Measurements from ENCODE around the gene SCN2A. TPM values are rescaled to one million over a fixed set of nuclear protein-coding genes. Genes with fewer than 3 reads are reported as not detected.

Gene SCN2A
- 4.4 and 4.6 TPM in 2 replicates for total RNA-seq (2014; rRNA removed; shearing (Covaris generic))
- 3.4 and 4.4 TPM in 2 replicates for polyA plus RNA-seq (2015; cell fraction: cytosol; rRNA removed)
- polyA plus RNA-seq (2015; cell fraction: nucleus; rRNA removed), result 14.6 and 15.2 TPM in 2 replicates

- peak; percentile 47 for DNase-seq (ENCODE audit: low read depth)
Measured at GRCh38 chr2:165239230-165239629, at the start of gene SCN2A. TSS of gene SCN2A (plus strand) at chr2:165239414. CDS start at chr2:165295824, 56,410 bp downstream.

DNA sequence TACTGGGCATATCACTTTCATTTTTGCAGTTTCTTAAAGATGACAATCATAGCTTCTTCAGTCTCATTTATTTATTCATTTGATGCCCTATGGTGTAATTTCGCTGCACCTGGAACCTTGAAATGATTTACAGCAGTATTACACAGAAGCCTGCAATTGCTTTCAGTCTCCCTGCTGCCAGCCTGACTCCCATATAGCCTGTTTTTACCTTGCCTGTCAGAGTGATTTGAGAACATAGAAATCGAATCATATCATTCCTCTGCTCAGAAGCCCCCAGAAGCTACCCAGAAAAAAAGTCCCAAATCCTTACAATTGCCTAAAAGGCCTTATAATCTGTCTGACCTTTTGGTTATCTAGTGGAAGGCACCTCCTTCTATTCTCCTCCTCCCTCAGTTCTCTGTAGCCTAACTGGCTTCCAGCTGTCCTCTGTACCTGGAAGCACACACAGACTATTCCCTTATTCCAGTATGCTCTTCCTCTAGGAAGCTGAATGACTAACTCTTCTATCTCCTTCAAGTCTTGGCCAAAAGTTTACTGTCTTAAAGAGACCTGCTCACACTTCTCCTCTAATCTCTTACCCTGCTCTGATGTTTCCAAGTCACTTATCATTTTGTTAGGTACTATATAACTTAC, 48.0 kb upstream of the SCN2A start:
- peak; percentile 2 for DNase-seq (ENCODE audit: low read depth)

GRCh38 chr2:165192729-165193128, 46.5 kb upstream of the SCN2A start:
- DNase-seq (ENCODE audit: low read depth), result no peak

DNA sequence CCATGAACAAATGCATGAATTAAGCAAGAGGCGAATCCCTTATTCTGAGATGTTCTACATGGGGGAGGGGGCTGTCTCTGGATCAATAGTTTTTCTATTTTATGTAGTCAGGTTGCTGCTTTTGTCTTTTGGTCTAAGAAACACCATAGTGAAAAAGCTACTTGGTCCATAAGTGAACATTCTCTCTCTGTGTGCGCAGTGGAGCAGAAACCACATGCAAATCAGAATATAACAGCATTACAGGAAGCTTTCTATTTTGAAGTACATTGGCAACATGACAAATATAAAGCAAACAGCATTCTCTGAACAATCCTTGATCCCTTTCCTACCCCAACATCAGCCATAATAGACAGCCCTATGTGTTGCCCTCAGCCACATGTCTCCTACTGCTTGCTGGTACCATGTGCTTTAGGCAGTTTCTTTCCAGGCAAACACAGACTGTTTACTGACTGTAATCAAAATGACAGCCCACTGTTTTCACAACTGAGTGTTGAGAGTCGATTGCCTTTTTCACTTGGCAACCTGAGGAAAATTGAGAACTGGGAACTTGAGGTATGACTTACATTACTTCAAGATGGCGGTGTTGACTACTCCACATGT, 45.9 kb upstream of the SCN2A start:
- DNase-seq (ENCODE audit: low read depth), result no peak

DNA sequence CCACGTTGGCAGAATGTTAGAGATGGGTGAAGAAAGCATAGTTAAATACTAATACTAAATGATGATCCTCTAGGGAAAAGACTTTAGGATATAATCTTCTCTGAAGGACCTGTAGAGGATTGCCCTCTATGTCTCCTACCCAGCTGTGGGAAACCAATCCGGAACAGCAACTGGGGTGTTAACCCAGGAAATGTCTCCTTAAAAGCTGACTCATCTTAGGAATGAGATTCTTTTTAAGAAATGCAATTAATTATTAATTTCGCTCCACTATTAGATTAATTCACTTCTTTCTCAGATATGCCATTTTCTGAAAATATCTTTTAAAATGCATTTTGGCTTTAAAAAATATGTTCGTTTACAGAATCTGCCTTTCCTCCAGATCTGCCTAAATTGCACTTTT, 42.8 kb upstream of the SCN2A start:
- DNase-seq (ENCODE audit: low read depth), result no peak

- no peak for DNase-seq (ENCODE audit: low read depth)
Measured at GRCh38 chr2:165197346-165197745, 41.9 kb upstream of the SCN2A start.

DNA sequence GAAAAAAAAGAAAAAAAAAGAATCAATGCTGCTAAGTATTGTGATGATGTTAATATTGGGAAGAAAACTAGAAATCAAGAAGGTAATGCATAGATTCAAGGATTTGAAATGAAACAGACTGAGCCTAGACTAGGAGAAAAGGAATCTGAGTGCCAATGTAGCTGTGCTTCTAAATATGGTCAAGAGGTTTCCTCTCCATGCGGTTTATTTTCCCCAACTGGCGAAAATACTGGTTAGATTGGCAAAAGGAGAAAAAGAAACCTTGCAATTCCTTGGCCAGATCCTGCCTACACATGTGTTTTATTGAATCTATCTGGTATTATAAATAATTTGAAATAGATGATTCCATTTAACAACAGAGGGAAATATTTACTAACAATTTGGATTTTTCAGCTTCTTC, 41.0 kb upstream of the SCN2A start:
- DNase-seq (ENCODE audit: low read depth), result no peak

GRCh38 chr2:165202239-165202638, 37.0 kb upstream of the SCN2A start:
- DNase-seq (ENCODE audit: low read depth), result no peak

- peak; percentile 69 for DNase-seq (ENCODE audit: low read depth)
Measured at GRCh38 chr2:165203689-165204559, 35.3 kb upstream of the SCN2A start, which contains the start of gene SCN3A. TSS of gene SCN3A (minus strand) at chr2:165204050. CDS start at chr2:165176394, 27,656 bp downstream.

- DNase-seq (ENCODE audit: low read depth), result no peak
Measured at GRCh38 chr2:165205865-165206264, 33.3 kb upstream of the SCN2A start.

DNA sequence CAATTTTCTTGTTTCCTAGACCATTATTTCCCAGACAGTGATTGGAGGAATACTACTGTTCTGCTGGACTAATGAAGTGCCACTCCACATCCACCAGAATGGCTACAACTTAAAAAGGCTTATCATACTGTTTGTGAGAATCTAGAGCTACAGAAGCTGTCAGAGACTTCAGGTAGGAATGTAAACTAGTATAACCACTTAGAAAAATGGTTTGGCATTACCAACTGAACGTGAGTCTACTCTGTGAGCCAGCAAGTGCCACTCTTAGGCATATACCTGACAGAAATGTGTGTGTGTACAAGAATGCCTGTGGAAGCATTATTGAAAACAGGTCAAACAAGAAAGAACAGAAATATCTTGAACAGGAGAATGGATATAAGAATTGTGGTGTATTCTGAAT, 31.1 kb upstream of the SCN2A start:
- no peak for DNase-seq (ENCODE audit: low read depth)

- no peak for DNase-seq (ENCODE audit: low read depth)
Measured at GRCh38 chr2:165214093-165214492, 25.1 kb upstream of the SCN2A start.

- DNase-seq (ENCODE audit: low read depth), result peak; percentile 85
Measured at GRCh38 chr2:165219481-165219880, 19.7 kb upstream of the SCN2A start.

- DNase-seq (ENCODE audit: low read depth), result no peak
Measured at GRCh38 chr2:165224941-165225340, 14.3 kb upstream of the SCN2A start.

GRCh38 chr2:165227571-165227970, 11.6 kb upstream of the SCN2A start:
- DNase-seq (ENCODE audit: low read depth), result no peak

DNA sequence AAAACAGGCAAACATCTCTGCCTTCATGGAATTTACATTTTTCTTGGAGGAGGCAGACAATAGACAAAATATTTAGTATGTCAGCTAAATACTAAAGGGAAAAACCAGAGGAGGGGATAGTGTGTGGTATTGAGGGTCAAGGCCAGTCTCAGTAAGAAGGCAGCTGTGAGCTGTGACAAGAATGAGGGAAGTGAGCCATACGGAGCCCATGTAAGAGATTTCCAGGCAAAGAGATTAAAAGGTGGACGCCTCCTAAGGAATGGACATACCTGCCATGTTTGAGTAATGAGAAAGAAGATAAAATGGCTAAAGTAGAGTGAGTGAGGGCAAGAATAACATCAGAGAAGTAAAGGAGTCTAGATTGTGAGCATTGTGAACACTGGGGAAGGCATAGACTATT, 2.2 kb upstream of the SCN2A start:
- no peak for DNase-seq (ENCODE audit: low read depth)

DNA sequence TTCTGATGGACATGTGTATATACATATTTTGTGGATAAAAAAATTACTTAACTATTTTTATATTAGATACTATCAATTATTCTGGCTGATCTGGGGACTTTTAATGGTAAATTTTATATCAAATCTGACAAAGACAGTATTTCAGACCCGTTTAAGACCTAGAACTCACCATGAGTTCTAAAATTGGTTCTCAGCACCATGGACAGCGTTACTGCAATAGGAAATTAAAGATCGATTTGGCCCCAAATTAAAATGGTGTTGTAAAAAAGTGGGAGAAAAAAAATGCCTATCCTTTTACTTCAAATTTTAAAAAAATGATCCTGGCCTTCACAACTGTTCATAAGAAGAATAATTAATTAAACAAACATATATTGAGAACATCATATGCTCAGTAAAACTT, 919 bp upstream of the SCN2A start:
- no peak for DNase-seq (ENCODE audit: low read depth)

- no peak for DNase-seq (ENCODE audit: low read depth)
Measured at GRCh38 chr2:165239856-165240515, 772 bp downstream of the SCN2A start.

- DNase-seq (ENCODE audit: low read depth), result no peak
Measured at GRCh38 chr2:165240916-165241315, 1.7 kb downstream of the SCN2A start.

DNA sequence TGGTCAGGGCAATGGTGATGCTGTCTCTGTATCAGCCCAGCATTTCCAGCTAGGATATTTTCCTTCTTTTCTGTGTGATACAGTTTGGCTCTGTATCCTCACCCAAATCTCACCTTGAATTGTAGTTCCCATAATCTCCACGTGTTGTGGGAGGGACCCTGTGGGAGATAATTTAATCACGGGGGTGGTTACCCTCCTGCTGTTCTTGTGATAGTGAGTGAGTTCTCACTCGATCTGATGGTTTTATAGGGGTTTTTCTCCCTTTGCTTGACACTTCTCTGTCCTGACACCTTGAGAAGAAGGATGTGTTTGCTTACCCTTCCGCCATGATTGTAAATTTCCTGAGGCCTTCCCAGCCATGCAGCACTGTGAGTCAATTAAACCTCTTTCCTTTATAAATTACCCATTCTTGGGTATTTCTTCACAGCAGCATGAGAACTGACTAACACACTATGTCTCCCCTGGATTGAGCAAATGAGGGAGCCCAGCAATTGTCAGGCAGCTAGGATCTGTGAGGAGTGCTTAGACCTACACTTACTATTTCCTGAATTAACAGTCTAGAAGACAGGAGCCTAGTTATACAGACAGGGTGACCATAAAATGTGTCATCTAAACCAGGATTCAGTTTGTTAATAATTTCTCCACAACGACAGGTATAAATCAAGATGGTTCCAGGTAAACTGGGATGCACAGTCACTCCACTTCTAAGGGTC, 6.0 kb downstream of the SCN2A start:
- no peak for DNase-seq (ENCODE audit: low read depth)

DNA sequence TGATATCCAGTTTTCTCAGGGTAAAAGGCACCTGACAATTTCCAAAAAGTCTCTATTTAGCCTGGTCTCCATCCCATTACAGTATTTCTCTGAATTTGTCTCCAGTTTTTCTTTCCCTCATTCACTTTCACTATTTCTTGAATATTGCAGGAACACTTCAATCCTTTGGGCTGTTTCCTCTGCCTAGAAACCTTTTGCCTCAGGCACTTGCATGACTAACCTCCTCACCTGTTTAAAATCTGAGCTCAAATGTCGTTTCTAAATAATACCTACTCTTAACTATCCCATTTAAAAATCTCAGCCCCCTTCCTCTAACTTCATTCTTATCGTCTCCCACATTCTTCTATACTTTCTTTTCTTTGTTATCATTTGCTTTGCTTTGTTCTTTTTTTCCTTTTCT, 9.0 kb downstream of the SCN2A start:
- no peak for DNase-seq (ENCODE audit: low read depth)

Data from HT1080 (cell line).